ENCODE data around the gene SMIM26.
A peak's percentile ranks its signal among the peaks of the same experiment; 100 is the strongest.
"Not testable (repeated sequence)": the region's sequence is repeated elsewhere in the genome, so short reads cannot be mapped to it uniquely, and the experiment has no call there.

The SMIM26 gene

DNA sequence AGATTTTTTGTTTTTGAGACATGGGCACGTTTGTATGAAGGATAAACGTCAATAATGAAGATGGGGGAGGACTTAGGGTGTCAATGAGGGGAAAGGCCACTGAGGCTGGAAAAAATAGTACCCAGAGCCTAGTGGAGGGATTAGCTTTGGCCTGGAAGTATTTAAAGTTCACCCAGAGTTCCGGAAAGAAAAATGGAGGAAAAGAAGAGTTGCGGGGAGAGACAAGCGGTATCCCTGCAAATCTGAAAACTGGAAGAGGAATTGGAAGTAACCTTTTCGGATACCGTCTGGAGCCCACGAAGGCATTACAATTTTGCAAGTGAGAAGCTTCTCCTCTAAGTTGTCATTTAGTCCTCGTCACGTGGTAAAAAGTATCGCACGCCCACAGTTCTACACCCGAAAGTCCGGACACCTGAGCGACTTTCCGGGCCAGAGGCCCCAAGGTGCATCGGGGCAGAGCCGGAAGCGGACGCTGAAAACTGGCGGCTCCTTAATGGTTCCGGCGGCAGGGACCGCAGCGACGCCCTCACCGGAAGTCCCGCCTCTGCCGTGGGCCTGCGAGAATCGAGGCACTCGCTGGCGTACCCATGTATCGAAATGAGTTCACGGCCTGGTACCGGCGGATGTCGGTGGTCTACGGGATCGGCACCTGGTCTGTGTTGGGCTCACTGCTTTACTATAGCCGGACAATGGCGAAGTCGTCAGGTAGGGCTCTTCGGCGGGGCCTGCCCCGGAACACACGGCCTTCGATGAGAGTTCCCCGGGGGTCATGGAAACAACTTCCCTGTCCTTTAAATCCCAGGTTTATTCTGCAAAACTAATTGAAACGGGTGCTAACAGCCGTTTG lies at the start of gene SMIM26:
Gene SMIM26 (plus strand): TSS at position 541 of the 847 bp plus-strand sequence. CDS start 47 bp downstream, at position 588.
- peak; percentile 94 for DNase-seq (ENCODE audit: low spot score)

- not testable (repeated sequence) for DNase-seq (ENCODE audit: low spot score)
These were observed 45.2 kb upstream of the SMIM26 start for GRCh38 chr20:18522066-18522465.

- DNase-seq (ENCODE audit: low spot score), result no peak
These were observed 44.2 kb upstream of the SMIM26 start for GRCh38 chr20:18523066-18523465.

DNA sequence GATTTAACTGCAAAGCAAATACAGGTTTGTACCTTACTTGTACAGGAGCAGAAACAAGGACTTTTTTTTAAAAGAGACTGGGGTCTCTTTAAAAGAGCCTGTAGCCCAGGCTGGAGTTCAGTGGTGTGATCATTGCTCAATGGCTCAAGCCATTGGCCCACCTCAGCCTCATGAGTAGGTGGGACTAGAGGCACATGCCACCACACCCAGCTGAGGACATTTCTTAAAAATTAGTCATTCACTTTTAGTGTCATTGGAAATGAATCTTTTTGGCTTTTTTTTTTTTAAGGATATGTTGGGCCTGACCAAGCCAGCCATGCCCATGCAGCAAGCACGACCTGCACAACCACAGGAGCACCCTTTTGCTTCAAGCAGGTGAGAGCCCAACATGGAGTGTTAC lies 42.6 kb upstream of the SMIM26 start:
- DNase-seq (ENCODE audit: low spot score), result peak; percentile 15

GRCh38 chr20:18526761-18527160 lies 40.5 kb upstream of the SMIM26 start:
- DNase-seq (ENCODE audit: low spot score), result not testable (repeated sequence)

DNA sequence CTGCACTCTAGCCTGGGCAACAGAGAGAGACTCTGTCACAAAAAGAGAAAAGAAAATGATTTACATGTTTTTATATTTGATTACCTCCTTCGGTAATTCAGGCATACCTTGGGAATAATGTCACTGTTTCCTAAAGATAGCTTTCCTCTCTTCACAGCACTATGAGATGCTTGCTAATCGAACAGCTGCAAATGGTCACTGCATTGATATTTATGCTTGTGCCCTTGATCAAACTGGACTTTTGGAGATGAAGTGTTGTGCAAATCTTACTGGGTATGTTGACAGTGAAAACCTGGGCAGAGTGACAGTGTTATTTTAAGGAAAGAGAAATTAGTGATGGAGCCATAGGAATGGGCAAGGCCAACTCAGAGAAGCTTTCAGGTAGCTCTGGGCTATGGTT lies 39.9 kb upstream of the SMIM26 start:
- no peak for DNase-seq (ENCODE audit: low spot score)

GRCh38 chr20:18527836-18528235 lies 39.4 kb upstream of the SMIM26 start:
- peak; percentile 49 for DNase-seq (ENCODE audit: low spot score)

GRCh38 chr20:18529041-18529440 lies 38.2 kb upstream of the SMIM26 start:
- no peak for DNase-seq (ENCODE audit: low spot score)

GRCh38 chr20:18532626-18533025 lies 34.6 kb upstream of the SMIM26 start:
- DNase-seq (ENCODE audit: low spot score), result no peak

- no peak for DNase-seq (ENCODE audit: low spot score)
These were observed 33.7 kb upstream of the SMIM26 start for GRCh38 chr20:18533491-18533890.

- DNase-seq (ENCODE audit: low spot score), result no peak
These were observed 33.1 kb upstream of the SMIM26 start for GRCh38 chr20:18533978-18534644.

- DNase-seq (ENCODE audit: low spot score), result no peak
These were observed 29.6 kb upstream of the SMIM26 start for GRCh38 chr20:18537651-18538050.

GRCh38 chr20:18541741-18542140 lies 25.5 kb upstream of the SMIM26 start:
- no peak for DNase-seq (ENCODE audit: low spot score)

DNA sequence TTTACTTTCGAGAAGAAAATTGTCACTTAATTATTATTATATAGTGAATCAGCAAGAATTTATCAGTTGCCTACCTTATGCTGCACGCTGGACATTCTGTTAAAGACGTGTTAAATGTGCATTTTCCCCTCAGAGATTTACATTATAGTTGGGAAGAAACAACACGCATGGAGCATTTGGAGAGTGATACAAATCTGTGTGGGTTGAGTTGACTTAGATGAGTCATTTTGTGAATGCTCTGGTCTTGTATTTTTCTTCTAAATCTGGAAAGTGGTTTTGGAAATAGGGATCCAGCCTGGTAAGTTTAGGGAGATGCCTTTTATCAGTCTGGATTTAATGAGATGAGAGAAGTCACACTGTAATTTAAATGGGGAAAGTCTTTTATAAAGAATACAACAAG lies 24.0 kb upstream of the SMIM26 start:
- no peak for DNase-seq (ENCODE audit: low spot score)

DNA sequence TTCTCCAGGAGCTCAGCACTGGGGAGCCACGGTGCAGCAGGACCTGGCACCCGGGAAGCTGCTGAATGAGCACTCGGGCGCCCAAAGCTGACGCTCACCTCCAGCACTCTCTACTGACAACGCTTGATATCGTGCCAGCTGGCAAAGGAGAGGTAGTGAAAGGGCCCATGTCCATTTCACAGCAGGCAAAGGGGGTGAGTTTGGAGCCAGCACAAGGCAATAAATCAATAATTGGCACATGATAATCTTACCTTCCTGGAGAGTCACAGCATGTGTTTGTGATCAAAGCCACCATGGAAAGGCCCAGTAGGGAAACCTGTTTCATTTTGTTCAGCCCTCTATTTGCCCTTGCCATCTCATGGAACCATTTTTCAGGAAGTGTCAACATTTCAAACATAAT lies 23.3 kb upstream of the SMIM26 start:
- DNase-seq (ENCODE audit: low spot score), result no peak

DNA sequence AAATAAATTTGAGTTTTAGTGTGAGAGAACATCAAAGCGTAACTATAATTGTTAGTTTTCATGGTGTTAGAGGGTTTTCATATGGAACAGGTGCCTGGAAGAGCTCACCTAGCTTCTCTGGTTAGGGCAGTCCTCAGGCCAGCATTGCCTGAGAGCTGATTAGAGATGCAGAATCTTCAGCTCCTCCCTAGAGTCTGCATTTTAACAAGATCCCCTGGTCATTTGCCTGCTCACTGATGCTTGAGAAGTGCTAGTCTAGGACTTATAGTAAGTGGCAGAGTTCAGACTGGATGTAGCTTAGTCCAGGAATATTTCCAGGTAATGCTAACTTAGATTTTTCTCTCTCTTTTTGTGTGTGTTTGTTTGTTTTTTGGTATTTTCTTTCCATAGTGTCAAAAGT lies 21.7 kb upstream of the SMIM26 start:
- DNase-seq (ENCODE audit: low spot score), result no peak

- no peak for DNase-seq (ENCODE audit: low spot score)
These were observed 18.8 kb upstream of the SMIM26 start for GRCh38 chr20:18548465-18548864.

- no peak for DNase-seq (ENCODE audit: low spot score)
These were observed 13.5 kb upstream of the SMIM26 start for GRCh38 chr20:18553746-18554145.

DNA sequence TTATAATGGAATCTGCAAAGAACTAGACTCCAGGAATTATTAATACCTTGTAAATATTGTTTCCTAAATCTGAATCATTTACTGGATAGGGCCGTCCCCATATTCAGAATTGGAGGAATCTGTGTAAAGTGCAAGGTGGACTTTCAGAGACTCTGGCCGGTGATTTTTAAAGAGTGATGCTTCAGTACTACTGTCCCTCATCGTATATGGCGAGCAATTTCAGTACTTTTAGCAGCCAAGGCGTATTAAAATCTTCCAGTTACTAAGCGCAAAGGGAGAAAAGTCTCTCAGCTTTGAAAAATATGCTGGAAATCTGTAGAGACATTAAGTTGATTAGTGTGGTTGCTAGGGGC lies 483 bp downstream of the SMIM26 start:
- no peak for DNase-seq (ENCODE audit: low spot score)

GRCh38 chr20:18571009-18571408 lies 3.8 kb downstream of the SMIM26 start:
- no peak for DNase-seq (ENCODE audit: low spot score)

DNA sequence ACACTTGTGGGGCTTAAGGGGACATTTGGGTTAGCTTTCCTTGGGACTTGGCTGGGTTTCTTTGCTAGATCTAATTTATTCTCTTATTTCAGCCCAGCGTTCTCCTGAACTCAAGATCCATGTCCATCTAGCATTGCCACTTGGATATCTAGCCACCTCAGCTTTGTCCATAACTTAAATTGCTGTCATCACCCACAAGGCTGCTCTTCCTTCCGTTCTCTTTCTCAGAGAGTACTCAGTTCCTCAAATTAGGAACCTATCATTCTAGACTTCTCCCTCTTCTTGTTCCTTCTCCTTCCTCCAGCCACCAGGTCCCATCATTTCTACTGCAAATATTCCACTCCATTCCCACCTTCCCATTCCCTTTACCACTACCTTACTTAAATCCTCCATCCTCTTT lies 4.3 kb downstream of the SMIM26 start:
- DNase-seq (ENCODE audit: low spot score), result no peak

GRCh38 chr20:18577942-18578341 lies 10.7 kb downstream of the SMIM26 start:
- no peak for DNase-seq (ENCODE audit: low spot score)

GRCh38 chr20:18578581-18578980 lies 11.3 kb downstream of the SMIM26 start:
- no peak for DNase-seq (ENCODE audit: low spot score)

DNA sequence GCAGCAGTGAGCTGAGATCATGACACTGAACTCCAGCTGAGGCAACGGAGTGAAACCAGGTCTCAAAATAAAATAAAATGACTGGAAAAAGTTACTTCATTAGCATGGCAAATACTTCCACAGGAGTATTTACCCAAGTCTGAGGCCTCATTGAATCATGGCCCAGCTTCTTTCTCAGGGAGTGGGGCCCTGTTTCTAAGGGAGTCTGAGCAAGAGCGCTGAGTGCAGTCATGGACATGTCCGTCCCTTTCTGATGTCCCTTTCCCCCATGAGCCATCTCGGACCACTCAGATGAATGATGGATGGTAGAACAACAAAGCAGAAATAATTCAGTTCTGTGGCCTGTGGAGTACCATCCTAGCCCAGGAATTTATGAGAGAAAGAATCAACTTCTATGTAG lies 12.8 kb downstream of the SMIM26 start:
- DNase-seq (ENCODE audit: low spot score), result no peak

All from AG08396 (cell line).